Smooth muscle cell of the brain vasculature (primary cell): Measurements from ENCODE around the gene UXS1.

Experiments
- DNase-seq: peaks from one replicate; pipeline ENCODE4 v3.0.0-alpha.2; 2012; ENCODE audit warnings: low read depth, low spot score

Gene UXS1

GRCh38 chr2:106113361-106113966, 80.6 kb downstream of the UXS1 start:
- no peak for DNase-seq

DNA sequence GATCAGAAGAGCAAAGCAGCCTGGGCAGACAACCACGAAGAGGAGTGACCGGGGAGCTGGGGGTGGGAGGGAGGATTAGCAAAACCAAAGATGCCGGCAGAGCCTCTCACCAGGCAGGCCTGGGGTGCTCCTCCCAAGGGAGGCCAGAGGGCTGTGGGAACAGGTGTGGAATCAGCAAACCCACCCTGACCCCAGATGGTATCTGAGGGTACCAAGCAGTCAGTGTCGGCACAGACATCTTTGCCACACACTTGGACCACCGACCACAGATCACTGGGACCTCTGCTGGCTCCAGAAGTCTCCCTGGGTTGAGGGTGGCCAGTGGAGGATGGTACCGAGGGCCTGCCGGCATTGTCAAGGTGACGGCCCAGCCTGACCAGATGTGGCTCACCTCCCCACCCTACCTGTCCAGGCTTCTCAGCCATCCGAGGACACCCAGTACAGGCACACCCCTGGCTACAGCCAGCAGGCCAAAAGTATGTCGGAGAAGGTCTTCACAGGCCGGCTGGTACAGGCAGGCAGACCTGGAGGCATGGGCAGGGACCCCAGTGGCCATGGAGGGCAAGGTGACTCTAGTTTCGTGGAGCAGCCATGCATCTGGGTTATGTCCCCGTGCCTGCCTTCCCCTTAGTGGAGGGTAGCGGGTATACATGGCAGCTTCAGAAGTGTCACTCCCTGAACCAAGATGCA, 82.1 kb downstream of the UXS1 start:
- DNase-seq, result no peak

GRCh38 chr2:106109675-106110424, 84.3 kb downstream of the UXS1 start:
- no peak for DNase-seq

DNA sequence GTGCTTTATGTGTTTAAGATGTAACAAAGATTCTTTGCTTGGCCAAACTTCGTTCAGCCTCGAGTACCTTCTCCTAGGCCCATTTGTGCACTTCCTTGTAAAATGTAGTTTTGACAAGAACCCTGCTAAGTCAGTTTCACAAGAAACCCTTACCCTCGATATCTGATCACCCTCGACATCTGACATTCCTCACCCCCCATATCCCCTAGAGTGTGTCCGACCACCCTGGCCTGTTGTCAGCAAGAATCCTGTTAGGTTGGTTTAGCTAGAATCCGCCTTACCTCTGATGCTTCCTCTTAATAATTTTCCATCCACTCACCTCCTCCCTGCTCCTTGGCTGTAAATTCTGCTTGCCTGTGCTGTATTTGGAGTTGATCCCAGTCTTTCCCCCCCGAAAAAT, 85.3 kb downstream of the UXS1 start:
- DNase-seq, result no peak

GRCh38 chr2:106108351-106108750, 85.8 kb downstream of the UXS1 start:
- no peak for DNase-seq

- no peak for DNase-seq
Observed at GRCh38 chr2:106107509-106108131, 86.5 kb downstream of the UXS1 start.

GRCh38 chr2:106106622-106107508, 87.2 kb downstream of the UXS1 start:
- DNase-seq, result no peak

DNA sequence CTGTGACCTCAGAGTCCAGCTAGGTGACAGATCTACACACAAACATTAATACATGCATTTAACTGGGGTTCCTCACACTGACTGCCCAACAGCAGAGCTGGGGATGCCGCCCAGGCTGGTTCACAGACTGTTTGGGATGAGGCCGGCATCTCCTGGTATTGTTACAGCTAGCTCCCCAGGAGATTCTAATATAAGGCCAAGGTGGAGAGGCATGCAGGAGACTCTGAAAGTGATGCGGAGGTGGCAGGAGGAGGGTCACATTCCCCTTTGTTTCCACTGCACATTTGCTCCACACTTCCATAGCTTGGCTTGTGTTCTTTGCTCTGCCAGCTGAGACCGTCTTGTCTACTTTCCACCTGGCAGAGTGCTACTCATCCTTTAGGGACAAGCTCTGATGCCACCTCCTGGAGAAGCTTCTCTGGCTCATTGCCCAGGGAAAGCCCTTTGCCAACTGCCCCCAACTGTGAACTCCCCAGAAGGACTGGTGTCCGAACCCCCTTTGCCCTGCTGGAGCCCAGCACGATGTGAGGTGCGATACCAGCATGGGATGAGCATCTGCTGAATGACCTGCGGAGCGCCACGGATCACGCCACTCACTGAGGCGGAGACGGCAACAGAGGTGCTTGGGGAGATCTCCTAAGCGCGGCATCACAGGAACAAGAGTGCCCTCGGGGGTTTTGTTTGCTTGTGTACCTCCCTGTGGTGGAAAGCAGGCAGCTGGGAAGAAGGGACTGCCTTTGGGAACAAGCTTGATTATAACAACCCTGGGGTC, 88.8 kb downstream of the UXS1 start:
- no peak for DNase-seq

GRCh38 chr2:106104332-106105062, 89.6 kb downstream of the UXS1 start:
- DNase-seq, result no peak

DNA sequence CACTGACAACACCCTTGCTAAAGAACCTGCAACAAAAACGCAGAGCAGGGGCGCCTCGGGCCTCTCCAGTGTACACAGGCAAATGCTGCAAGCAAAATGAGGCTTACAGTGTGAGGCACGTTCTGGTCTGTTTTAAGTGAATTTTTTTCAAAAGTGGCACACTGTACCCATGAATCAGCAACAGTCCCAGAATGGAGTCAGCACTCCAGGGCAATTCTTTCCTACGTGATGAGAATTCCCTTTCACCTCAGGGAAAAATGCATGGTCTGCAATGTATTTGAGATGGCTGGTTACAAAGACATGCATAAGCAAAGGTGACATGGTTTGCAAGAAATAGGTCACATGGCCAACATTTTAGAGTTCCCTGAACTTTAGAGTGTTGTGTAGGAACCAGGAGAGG, 94.4 kb downstream of the UXS1 start:
- DNase-seq, result no peak

DNA sequence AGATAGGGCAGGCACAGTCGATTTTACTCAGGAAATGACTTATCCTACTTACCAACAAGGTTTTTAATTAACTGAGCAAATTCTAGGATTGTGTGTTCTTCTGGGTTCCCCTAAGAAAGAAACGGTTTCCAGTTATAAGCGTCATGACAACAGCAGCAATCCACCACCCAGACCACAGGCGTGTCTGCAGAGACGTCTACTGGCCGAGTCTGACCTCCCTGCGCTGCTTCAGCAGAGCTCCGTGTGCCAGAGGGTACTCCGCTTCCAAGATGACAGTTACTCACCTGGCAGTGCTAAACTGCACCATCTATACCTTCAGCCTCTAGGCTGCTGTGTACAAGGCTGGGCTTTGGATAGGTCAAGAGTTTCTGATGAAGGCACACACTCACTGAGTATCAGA, 95.4 kb downstream of the UXS1 start:
- no peak for DNase-seq

DNA sequence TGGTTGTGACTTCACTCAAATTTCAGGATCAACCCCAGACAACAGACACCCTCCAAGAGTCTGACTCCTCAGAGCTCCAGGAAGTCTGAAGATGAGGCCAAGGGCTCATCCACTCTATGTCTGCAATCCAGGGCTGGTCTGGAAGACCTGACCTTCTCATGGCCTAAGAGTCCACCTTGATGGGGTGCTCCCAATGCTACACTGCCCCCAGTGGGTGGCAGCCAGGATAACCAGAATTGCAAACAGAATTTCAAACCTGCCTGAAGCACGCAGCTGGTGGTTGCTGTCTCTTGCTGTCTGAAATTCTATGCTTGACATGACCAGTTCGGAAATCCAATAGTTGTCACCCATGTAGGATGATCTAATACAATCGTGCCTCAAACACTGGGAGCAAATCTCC, 96.0 kb downstream of the UXS1 start:
- DNase-seq, result no peak

DNA sequence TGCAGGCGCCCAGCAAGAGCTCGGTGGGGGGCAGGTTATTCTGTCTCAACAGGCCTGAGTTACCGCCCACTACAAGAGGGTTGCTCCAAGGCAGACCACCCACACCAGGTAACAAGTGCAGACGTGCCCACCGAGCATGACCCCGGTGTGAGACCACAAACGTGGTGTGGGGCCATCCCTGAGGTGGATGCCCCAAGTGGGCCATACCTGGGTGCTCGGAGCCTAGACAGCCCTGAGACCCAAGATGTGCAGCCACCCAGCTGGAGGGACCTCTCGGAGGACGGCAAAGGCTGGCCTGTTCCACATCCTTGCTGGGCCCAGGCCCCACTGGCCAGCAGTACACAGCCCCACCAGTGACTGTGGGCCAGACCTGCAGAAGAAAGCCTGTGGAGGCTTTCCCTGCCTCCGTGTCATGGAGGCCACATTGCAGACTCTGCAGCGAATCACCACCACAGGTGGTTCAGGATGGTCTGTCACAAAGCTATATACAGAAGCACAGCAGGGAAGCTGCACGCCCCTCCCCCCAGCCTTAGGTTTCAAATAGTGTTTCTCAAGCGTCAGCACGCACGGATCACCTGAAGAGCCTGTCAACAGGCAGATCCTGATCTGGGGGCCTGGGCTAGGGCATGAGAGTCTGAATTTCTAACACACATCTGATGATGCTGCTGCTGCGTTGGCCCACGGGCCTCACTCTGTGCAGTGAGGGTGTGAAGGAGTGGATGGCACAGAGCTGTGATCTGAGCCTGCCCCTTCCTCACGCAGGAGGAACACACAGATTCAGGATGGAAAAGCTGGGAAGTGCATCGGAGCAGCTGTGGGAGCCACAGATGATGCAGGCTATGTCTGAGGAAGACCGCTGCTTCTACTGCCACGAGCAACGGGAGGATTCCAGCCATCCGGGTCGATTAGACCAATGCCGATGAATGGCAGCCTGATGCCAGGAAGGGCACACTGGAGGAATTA, 96.8 kb downstream of the UXS1 start:
- DNase-seq, result no peak

DNA sequence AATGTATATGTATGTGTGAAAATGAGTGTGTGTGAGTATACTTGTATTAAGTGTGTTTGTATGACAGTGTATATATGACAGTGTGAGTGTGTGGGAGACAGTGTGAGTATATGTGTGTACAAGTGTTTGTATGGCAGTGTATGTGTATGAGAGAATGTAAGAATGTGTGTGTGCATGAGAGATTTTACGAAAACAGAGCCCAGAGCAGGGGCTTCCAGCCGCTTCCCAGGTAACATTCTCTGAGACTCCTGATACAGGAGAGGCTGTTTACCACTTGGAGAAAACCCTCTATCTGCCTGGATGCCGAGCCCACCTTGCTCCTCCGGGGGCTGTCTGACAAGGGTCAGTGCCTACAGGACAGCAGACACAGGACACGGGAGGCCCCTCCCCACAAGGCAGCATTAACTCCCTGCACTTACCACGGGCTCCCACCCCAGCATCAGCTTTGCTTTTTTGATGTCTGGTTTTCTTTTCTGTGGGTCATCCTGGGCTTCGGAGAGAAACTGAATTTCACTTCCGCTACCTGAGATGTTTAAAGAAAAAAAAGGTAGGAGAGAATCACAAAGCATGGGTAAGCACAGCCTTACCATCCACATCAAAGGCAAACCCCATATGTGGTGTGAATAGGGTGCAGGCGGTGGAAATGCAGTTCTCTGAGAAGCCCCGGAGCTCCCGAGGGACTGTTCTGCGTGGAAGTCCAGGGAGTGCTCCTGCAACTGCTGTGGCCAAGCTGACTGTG, 97.6 kb downstream of the UXS1 start:
- DNase-seq, result no peak

DNA sequence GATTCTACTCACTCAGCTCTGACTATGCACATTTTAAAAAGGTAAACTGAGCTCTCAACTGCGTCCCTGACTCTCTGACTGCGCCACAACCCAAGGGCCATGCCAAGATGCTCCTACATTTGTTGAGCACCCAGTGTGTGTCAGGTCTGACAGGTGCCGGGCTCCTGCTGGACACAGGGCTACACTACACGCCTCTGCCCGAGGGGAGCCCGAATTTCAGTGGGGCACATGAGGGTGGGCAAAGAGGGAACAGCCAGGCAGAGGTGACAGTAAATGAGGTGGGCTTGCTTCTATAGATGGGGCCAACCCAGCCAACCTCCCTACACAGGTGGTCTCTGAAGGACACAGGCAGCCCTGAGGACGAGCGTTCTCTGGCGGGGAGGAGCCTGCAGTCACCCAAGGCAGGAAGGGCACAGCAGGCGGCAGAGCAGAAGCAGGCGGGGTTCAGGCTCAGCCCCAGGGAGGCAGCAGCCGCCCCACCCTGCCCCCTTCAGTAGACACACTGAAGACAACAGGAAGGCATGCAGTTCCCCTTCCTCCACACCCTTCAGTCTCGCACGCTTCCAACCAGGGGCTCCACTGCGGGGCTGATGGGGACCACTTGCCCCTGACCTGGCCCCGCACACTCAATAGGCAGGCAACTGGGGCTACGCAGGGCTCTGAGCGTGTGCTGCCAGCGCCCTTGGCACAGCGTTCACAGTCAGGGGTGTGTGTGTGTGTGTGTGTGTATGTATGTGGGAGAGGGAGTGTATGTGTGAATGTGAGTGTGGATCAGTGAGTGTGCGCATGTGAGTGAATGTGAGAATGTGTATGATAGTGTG, 98.4 kb downstream of the UXS1 start:
- DNase-seq, result no peak

GRCh38 chr2:106094131-106094841, 99.8 kb downstream of the UXS1 start:
- no peak for DNase-seq
